EH (cell line): Measurements from ENCODE around the gene VPS26B.
"Not testable (repeated sequence)": the region's sequence is repeated elsewhere in the genome, so short reads cannot be mapped to it uniquely, and the experiment has no call there.

Source experiments
- DNase-seq: peaks from one replicate; pipeline ENCODE4 v3.0.0-alpha.2; 2015; ENCODE audit warnings: low read depth

VPS26B gene

GRCh38 chr11:134282121-134283045 is 57.9 kb downstream of the VPS26B start:
- DNase-seq, result no peak

GRCh38 chr11:134283461-134284230 is 59.2 kb downstream of the VPS26B start:
- DNase-seq, result no peak

GRCh38 chr11:134284349-134284748 is 59.9 kb downstream of the VPS26B start:
- DNase-seq, result not testable (repeated sequence)

GRCh38 chr11:134287561-134287960 is 63.1 kb downstream of the VPS26B start:
- DNase-seq, result no peak

GRCh38 chr11:134288486-134288885 is 64.0 kb downstream of the VPS26B start:
- no peak for DNase-seq

GRCh38 chr11:134289167-134289566 is 64.7 kb downstream of the VPS26B start:
- DNase-seq, result no peak

GRCh38 chr11:134289789-134290188 is 65.3 kb downstream of the VPS26B start:
- no peak for DNase-seq

- no peak for DNase-seq
Observed at GRCh38 chr11:134290646-134291045, 66.2 kb downstream of the VPS26B start.

- no peak for DNase-seq
Observed at GRCh38 chr11:134291196-134291595, 66.7 kb downstream of the VPS26B start.

- no peak for DNase-seq
Observed at GRCh38 chr11:134292661-134293060, 68.2 kb downstream of the VPS26B start.

- DNase-seq, result no peak
Observed at GRCh38 chr11:134293119-134294113, 68.9 kb downstream of the VPS26B start.

- no peak for DNase-seq
Observed at GRCh38 chr11:134294664-134295063, 70.2 kb downstream of the VPS26B start.
